GM21528 (cell line): ENCODE data around the gene LIMS2.

Source experiments
- ATAC-seq: cut with Tn5 transposase; IDR thresholded peaks from one replicate; pipeline ENCODE4 v1.9.1; 2021; ENCODE audit warnings: mild to moderate bottlenecking, moderate library complexity; ENCODE audit not compliant: unreplicated experiment, low FRiP score

Gene LIMS2

GRCh38 chr2:127647242-127648190 is 27.8 kb downstream of the LIMS2 start:
- no peak for ATAC-seq

GRCh38 chr2:127646487-127647241 is 28.7 kb downstream of the LIMS2 start:
- no peak for ATAC-seq

GRCh38 chr2:127645395-127646291 is 29.7 kb downstream of the LIMS2 start, which contains the start of gene GPR17:
Gene GPR17 (plus strand): TSS chr2:127646153. CDS start chr2:127650736, 4,583 bp downstream.
- ATAC-seq: no peak

- no peak for ATAC-seq
Measured at GRCh38 chr2:127645026-127645394, 30.3 kb downstream of the LIMS2 start.

- ATAC-seq: no peak
Measured at GRCh38 chr2:127644066-127645025, 31.0 kb downstream of the LIMS2 start.

GRCh38 chr2:127643439-127644065 is 31.8 kb downstream of the LIMS2 start:
- ATAC-seq: no peak

GRCh38 chr2:127642706-127643438 is 32.5 kb downstream of the LIMS2 start:
- no peak for ATAC-seq

- ATAC-seq: no peak
Measured at GRCh38 chr2:127641846-127642507, 33.4 kb downstream of the LIMS2 start.

GRCh38 chr2:127641133-127641532 is 34.2 kb downstream of the LIMS2 start:
- no peak for ATAC-seq

- no peak for ATAC-seq
Measured at GRCh38 chr2:127640082-127641072, 35.0 kb downstream of the LIMS2 start.

GRCh38 chr2:127639111-127639474 is 36.2 kb downstream of the LIMS2 start:
- ATAC-seq: no peak

- ATAC-seq: no peak
Measured at GRCh38 chr2:127638361-127639110, 36.8 kb downstream of the LIMS2 start.

- no peak for ATAC-seq
Measured at GRCh38 chr2:127637725-127638252, 37.5 kb downstream of the LIMS2 start.

GRCh38 chr2:127637236-127637630 is 38.1 kb downstream of the LIMS2 start:
- ATAC-seq: no peak
